TTC549 (cell line): ENCODE data around the gene SLC7A9.

Source experiments
- FAIRE-seq: peaks from 2 replicates; lab custom pipeline; 2012; peaks lifted over from hg19 to GRCh38; lab: Jason Lieb, UNC

The SLC7A9 gene

GRCh38 chr19:32824916-32825608 is 44.5 kb downstream of the SLC7A9 start:
- no peak for FAIRE-seq

- FAIRE-seq = no peak
These were observed 45.3 kb downstream of the SLC7A9 start for GRCh38 chr19:32824191-32824751.

GRCh38 chr19:32823747-32824102 is 45.8 kb downstream of the SLC7A9 start:
- no peak for FAIRE-seq

GRCh38 chr19:32822916-32823746 is 46.4 kb downstream of the SLC7A9 start:
- FAIRE-seq = no peak

GRCh38 chr19:32819419-32820400 is 49.9 kb downstream of the SLC7A9 start:
- no peak for FAIRE-seq

- FAIRE-seq = no peak
These were observed 51.0 kb downstream of the SLC7A9 start for GRCh38 chr19:32818536-32818935.

GRCh38 chr19:32817569-32818476 is 51.7 kb downstream of the SLC7A9 start:
- FAIRE-seq = no peak

- no peak for FAIRE-seq
These were observed 52.9 kb downstream of the SLC7A9 start for GRCh38 chr19:32816555-32817099.

- no peak for FAIRE-seq
These were observed 54.9 kb downstream of the SLC7A9 start for GRCh38 chr19:32814624-32815023.

- no peak for FAIRE-seq
These were observed 55.6 kb downstream of the SLC7A9 start for GRCh38 chr19:32813862-32814425.

GRCh38 chr19:32812571-32812970 is 57.0 kb downstream of the SLC7A9 start:
- no peak for FAIRE-seq

GRCh38 chr19:32812036-32812435 is 57.5 kb downstream of the SLC7A9 start:
- FAIRE-seq = no peak

GRCh38 chr19:32811151-32811550 is 58.4 kb downstream of the SLC7A9 start:
- no peak for FAIRE-seq

GRCh38 chr19:32810452-32810851 is 59.1 kb downstream of the SLC7A9 start:
- FAIRE-seq = no peak

GRCh38 chr19:32809754-32810153 is 59.8 kb downstream of the SLC7A9 start:
- no peak for FAIRE-seq

- no peak for FAIRE-seq
These were observed 60.3 kb downstream of the SLC7A9 start for GRCh38 chr19:32809254-32809653.

GRCh38 chr19:32808236-32808635 is 61.3 kb downstream of the SLC7A9 start:
- FAIRE-seq = no peak

GRCh38 chr19:32802840-32803239 is 66.7 kb downstream of the SLC7A9 start:
- FAIRE-seq = no peak

GRCh38 chr19:32800754-32801153 is 68.8 kb downstream of the SLC7A9 start:
- FAIRE-seq = no peak

GRCh38 chr19:32800191-32800590 is 69.4 kb downstream of the SLC7A9 start:
- no peak for FAIRE-seq

- FAIRE-seq = no peak
These were observed 71.4 kb downstream of the SLC7A9 start for GRCh38 chr19:32798201-32798600.
